ENCODE measurements around the gene MCC.
A peak's percentile ranks its signal among the peaks of the same experiment; 100 is the strongest.

DNA sequence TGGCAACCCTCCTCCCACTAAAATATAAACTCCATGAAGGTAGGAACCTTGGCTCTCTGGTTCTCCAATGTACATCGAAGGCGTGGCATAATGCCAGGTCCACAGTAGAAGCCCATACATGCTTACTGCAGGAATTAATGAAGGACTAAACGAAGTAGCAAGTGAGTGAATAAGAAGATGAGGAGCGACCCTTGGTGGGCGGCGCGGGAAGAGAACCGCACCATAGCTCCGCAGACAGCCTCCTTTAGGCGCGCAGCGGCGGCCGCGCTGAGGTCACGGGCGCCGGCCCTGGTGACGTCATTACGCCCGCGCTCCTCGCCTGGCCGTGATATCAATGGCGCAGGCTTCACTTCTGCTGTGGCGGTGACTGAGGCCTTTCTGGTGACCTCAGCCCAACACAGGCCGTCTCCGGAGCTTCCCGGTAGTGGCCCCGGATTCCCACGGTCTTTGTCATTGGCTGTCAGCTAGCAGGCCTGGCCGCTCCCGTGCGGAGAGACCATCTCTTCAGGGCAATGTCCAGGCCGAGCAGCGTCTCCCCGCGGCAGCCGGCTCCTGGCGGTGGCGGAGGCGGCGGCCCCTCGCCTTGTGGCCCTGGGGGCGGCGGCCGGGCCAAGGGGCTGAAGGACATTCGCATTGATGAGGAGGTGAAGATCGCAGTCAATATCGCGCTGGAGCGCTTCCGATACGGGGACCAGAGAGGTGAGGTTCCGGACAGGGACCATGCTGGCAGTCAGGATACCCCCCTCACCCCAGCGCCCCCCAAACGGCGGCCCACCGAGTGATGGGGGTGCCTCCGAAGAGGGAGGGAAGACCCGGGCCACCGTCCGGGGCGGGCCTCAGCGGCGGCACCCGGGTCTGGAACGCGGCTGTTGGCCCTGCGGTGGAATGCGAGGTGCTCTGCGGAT is 25.4 kb upstream of the MCC start, which contains the start of gene YTHDC2:
- TF ChIP-seq, protein P1, sequence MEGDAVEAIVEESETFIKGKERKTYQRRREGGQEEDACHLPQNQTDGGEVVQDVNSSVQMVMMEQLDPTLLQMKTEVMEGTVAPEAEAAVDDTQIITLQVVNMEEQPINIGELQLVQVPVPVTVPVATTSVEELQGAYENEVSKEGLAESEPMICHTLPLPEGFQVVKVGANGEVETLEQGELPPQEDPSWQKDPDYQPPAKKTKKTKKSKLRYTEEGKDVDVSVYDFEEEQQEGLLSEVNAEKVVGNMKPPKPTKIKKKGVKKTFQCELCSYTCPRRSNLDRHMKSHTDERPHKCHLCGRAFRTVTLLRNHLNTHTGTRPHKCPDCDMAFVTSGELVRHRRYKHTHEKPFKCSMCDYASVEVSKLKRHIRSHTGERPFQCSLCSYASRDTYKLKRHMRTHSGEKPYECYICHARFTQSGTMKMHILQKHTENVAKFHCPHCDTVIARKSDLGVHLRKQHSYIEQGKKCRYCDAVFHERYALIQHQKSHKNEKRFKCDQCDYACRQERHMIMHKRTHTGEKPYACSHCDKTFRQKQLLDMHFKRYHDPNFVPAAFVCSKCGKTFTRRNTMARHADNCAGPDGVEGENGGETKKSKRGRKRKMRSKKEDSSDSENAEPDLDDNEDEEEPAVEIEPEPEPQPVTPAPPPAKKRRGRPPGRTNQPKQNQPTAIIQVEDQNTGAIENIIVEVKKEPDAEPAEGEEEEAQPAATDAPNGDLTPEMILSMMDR (IDR thresholded peaks at IDR 0.05) = peak; percentile 41
- no peak for TF ChIP-seq POLR2AphosphoS2 (conservative IDR thresholded peaks at IDR 0.05; ENCODE audit: low read length)
- TF ChIP-seq CEBPB (IDR thresholded peaks at IDR 0.05) = no peak
- peak; percentile 39 to 51; a peak in 3 of 5 replicates for TF ChIP-seq RAD21 (conservative IDR thresholded peaks at IDR 0.05 in 1 of 2, IDR thresholded peaks at IDR 0.05 in 1 of 2)

Data from A549 (cell line).